ENCODE data around the gene JPH3. TPM values are rescaled to one million over a fixed set of nuclear protein-coding genes. Genes with fewer than 3 reads are reported as not detected.
"Not testable (repeated sequence)": the region's sequence is repeated elsewhere in the genome, so short reads cannot be mapped to it uniquely, and the experiment has no call there.

Gene JPH3
- polyA plus RNA-seq, 2 donors = 0.04 to 0.19 TPM

GRCh38 chr16:87721622-87722585 is 119.6 kb downstream of the JPH3 start:
- 88 to 89% methylated on average over 33 of the region's 33 CpGs for WGBS, 2 donors
- Histone ChIP-seq H3K27me3 (ENCODE audit: control insufficient read depth in 1 of 2, insufficient read depth in 2 of 2, low read length in 2 of 2) (no peaks in the 10 kb centered on the region), H3K4me3 (ENCODE audit: low read depth in 1 of 2, low read length in 2 of 2) (no peak overlapping the region), H3K4me1 (ENCODE audit: control insufficient read depth in 2 of 2, insufficient read depth in 2 of 2, low read length in 1 of 2) (no peaks in the 10 kb centered on the region), H3K27ac (ENCODE audit: low read depth in 2 of 2, low read length in 1 of 2) (no peak overlapping the region), H3K36me3 (ENCODE audit: control insufficient read depth in 2 of 2, insufficient read depth in 2 of 2, low read length in 1 of 2) (peaks cover 0 to 31% of the 10 kb centered on the region in 2 donors), H3K9me3 (ENCODE audit: control insufficient read depth in 2 of 2, insufficient read depth in 1 of 2, low read depth in 1 of 2, low read length in 1 of 2) (no peaks in the 10 kb centered on the region)

GRCh38 chr16:87722590-87723225 is 120.4 kb downstream of the JPH3 start:
- H3K27ac ChIP-seq (ENCODE audit: low read depth in 2 of 2, low read length in 1 of 2) = no peak overlapping the region
- peaks cover 0 to 34% of the 10 kb centered on the region in 2 donors for H3K36me3 ChIP-seq (ENCODE audit: control insufficient read depth in 2 of 2, insufficient read depth in 2 of 2, low read length in 1 of 2)
- H3K4me3 ChIP-seq (ENCODE audit: low read depth in 1 of 2, low read length in 2 of 2) = no peak overlapping the region
- no peaks in the 10 kb centered on the region for H3K27me3 ChIP-seq (ENCODE audit: control insufficient read depth in 1 of 2, insufficient read depth in 2 of 2, low read length in 2 of 2)
- H3K4me1 ChIP-seq (ENCODE audit: control insufficient read depth in 2 of 2, insufficient read depth in 2 of 2, low read length in 1 of 2) = no peaks in the 10 kb centered on the region
- peaks cover 0 to 2% of the 10 kb centered on the region in 2 donors for H3K9me3 ChIP-seq (ENCODE audit: control insufficient read depth in 2 of 2, insufficient read depth in 1 of 2, low read depth in 1 of 2, low read length in 1 of 2)
- WGBS, 2 donors = 89 to 95% methylated on average over 17 to 19 of the region's 19 CpGs

GRCh38 chr16:87723226-87723623 is 120.9 kb downstream of the JPH3 start:
- peaks cover 0 to 34% of the 10 kb centered on the region in 2 donors for H3K36me3 ChIP-seq (ENCODE audit: control insufficient read depth in 2 of 2, insufficient read depth in 2 of 2, low read length in 1 of 2)
- H3K4me1 ChIP-seq (ENCODE audit: control insufficient read depth in 2 of 2, insufficient read depth in 2 of 2, low read length in 1 of 2) = no peaks in the 10 kb centered on the region
- H3K27ac ChIP-seq (ENCODE audit: low read depth in 2 of 2, low read length in 1 of 2) = no peak overlapping the region
- H3K4me3 ChIP-seq (ENCODE audit: low read depth in 1 of 2, low read length in 2 of 2) = no peak overlapping the region
- WGBS, 2 donors = 54 to 56% methylated on average over 12 of the region's 12 CpGs
- H3K9me3 ChIP-seq (ENCODE audit: control insufficient read depth in 2 of 2, insufficient read depth in 1 of 2, low read depth in 1 of 2, low read length in 1 of 2) = peaks cover 0 to 2% of the 10 kb centered on the region in 2 donors
- no peaks in the 10 kb centered on the region for H3K27me3 ChIP-seq (ENCODE audit: control insufficient read depth in 1 of 2, insufficient read depth in 2 of 2, low read length in 2 of 2)

GRCh38 chr16:87724490-87725291 is 122.4 kb downstream of the JPH3 start:
- WGBS, 2 donors = 88 to 92% methylated on average over 19 of the region's 19 CpGs
- Histone ChIP-seq H3K27me3 (ENCODE audit: control insufficient read depth in 1 of 2, insufficient read depth in 2 of 2, low read length in 2 of 2) (no peaks in the 10 kb centered on the region), H3K9me3 (ENCODE audit: control insufficient read depth in 2 of 2, insufficient read depth in 1 of 2, low read depth in 1 of 2, low read length in 1 of 2) (peaks cover 0 to 2% of the 10 kb centered on the region in 2 donors), H3K36me3 (ENCODE audit: control insufficient read depth in 2 of 2, insufficient read depth in 2 of 2, low read length in 1 of 2) (peaks cover 3 to 37% of the 10 kb centered on the region in 2 donors), H3K4me1 (ENCODE audit: control insufficient read depth in 2 of 2, insufficient read depth in 2 of 2, low read length in 1 of 2) (no peaks in the 10 kb centered on the region), H3K4me3 (ENCODE audit: low read depth in 1 of 2, low read length in 2 of 2) (no peak overlapping the region), H3K27ac (ENCODE audit: low read depth in 2 of 2, low read length in 1 of 2) (no peak overlapping the region)

- WGBS, 2 donors = 84 to 85% methylated on average over 18 to 28 of the region's 28 CpGs
- H3K27ac ChIP-seq (ENCODE audit: low read depth in 2 of 2, low read length in 1 of 2) = no peak overlapping the region
- H3K36me3 ChIP-seq (ENCODE audit: control insufficient read depth in 2 of 2, insufficient read depth in 2 of 2, low read length in 1 of 2) = peaks cover 3 to 28% of the 10 kb centered on the region in 2 donors
These were observed 123.4 kb downstream of the JPH3 start for GRCh38 chr16:87725596-87726235.

GRCh38 chr16:87726577-87726976 is 124.3 kb downstream of the JPH3 start:
- H3K4me1 ChIP-seq (ENCODE audit: control insufficient read depth in 2 of 2, insufficient read depth in 2 of 2, low read length in 1 of 2); H3K4me3 ChIP-seq (ENCODE audit: low read depth in 1 of 2, low read length in 2 of 2); H3K27me3 ChIP-seq (ENCODE audit: control insufficient read depth in 1 of 2, insufficient read depth in 2 of 2, low read length in 2 of 2); H3K27ac ChIP-seq (ENCODE audit: low read depth in 2 of 2, low read length in 1 of 2); H3K9me3 ChIP-seq (ENCODE audit: control insufficient read depth in 2 of 2, insufficient read depth in 1 of 2, low read depth in 1 of 2, low read length in 1 of 2): not testable (repeated sequence)
- 96 to 97% methylated on average over 27 to 32 of the region's 40 CpGs for WGBS, 2 donors
- H3K36me3 ChIP-seq (ENCODE audit: control insufficient read depth in 2 of 2, insufficient read depth in 2 of 2, low read length in 1 of 2) = peaks cover 3 to 25% of the 10 kb centered on the region in 2 donors

More at GRCh38 chr16:87725596-87726235, 123.4 kb downstream of the JPH3 start:
- Histone ChIP-seq H3K4me3 (ENCODE audit: low read depth in 1 of 2, low read length in 2 of 2) (no peak overlapping the region), H3K4me1 (ENCODE audit: control insufficient read depth in 2 of 2, insufficient read depth in 2 of 2, low read length in 1 of 2) (no peaks in the 10 kb centered on the region), H3K27me3 (ENCODE audit: control insufficient read depth in 1 of 2, insufficient read depth in 2 of 2, low read length in 2 of 2) (no peaks in the 10 kb centered on the region), H3K9me3 (ENCODE audit: control insufficient read depth in 2 of 2, insufficient read depth in 1 of 2, low read depth in 1 of 2, low read length in 1 of 2) (peaks cover 0 to 2% of the 10 kb centered on the region in 2 donors)

GRCh38 chr16:87727346-87727745 is 125.0 kb downstream of the JPH3 start:
- no peak overlapping the region for H3K4me3 ChIP-seq (ENCODE audit: low read depth in 1 of 2, low read length in 2 of 2)
- no peaks in the 10 kb centered on the region for H3K27me3 ChIP-seq (ENCODE audit: control insufficient read depth in 1 of 2, insufficient read depth in 2 of 2, low read length in 2 of 2)
- H3K9me3 ChIP-seq (ENCODE audit: control insufficient read depth in 2 of 2, insufficient read depth in 1 of 2, low read depth in 1 of 2, low read length in 1 of 2) = peaks cover 0 to 2% of the 10 kb centered on the region in 2 donors
- WGBS, 2 donors = 95 to 96% methylated on average over 16 of the region's 16 CpGs
- peaks cover 3 to 18% of the 10 kb centered on the region in 2 donors for H3K36me3 ChIP-seq (ENCODE audit: control insufficient read depth in 2 of 2, insufficient read depth in 2 of 2, low read length in 1 of 2)
- no peaks in the 10 kb centered on the region for H3K4me1 ChIP-seq (ENCODE audit: control insufficient read depth in 2 of 2, insufficient read depth in 2 of 2, low read length in 1 of 2)
- no peak overlapping the region for H3K27ac ChIP-seq (ENCODE audit: low read depth in 2 of 2, low read length in 1 of 2)

GRCh38 chr16:87728026-87728425 is 125.7 kb downstream of the JPH3 start:
- peaks cover 0 to 2% of the 10 kb centered on the region in 2 donors for H3K9me3 ChIP-seq (ENCODE audit: control insufficient read depth in 2 of 2, insufficient read depth in 1 of 2, low read depth in 1 of 2, low read length in 1 of 2)
- no peak overlapping the region for H3K27ac ChIP-seq (ENCODE audit: low read depth in 2 of 2, low read length in 1 of 2)
- no peaks in the 10 kb centered on the region for H3K4me1 ChIP-seq (ENCODE audit: control insufficient read depth in 2 of 2, insufficient read depth in 2 of 2, low read length in 1 of 2)
- no peak overlapping the region for H3K4me3 ChIP-seq (ENCODE audit: low read depth in 1 of 2, low read length in 2 of 2)
- WGBS, 2 donors = 90 to 92% methylated on average over 12 of the region's 12 CpGs
- no peaks in the 10 kb centered on the region for H3K27me3 ChIP-seq (ENCODE audit: control insufficient read depth in 1 of 2, insufficient read depth in 2 of 2, low read length in 2 of 2)
- H3K36me3 ChIP-seq (ENCODE audit: control insufficient read depth in 2 of 2, insufficient read depth in 2 of 2, low read length in 1 of 2) = peaks cover 3 to 11% of the 10 kb centered on the region in 2 donors
